ENCODE measurements around the gene TRAF6.

- no peak for TF ChIP-seq CTCF (IDR thresholded peaks at IDR 0.05; ENCODE audit: extremely low read depth in 1 of 2, insufficient read depth in 1 of 2, low read depth in 1 of 2, low read length in 2 of 2)
- TF ChIP-seq POLR2AphosphoS5 (IDR thresholded peaks at IDR 0.05; ENCODE audit: insufficient read depth, low read depth, low read length) = no peak
- TF ChIP-seq EZH2 (IDR thresholded peaks at IDR 0.05; ENCODE audit: borderline replicate concordance, low read depth, low read length, severe bottlenecking) = no peak
- TF ChIP-seq POLR2A (IDR thresholded peaks at IDR 0.05; ENCODE audit: low read depth, low read length) = no peak
Measured at GRCh38 chr11:36459046-36459445, 51.0 kb downstream of the TRAF6 start.
